Astrocyte (in vitro differentiated cells and primary cell): ENCODE data around the gene BEX4. TPM values are rescaled to one million over a fixed set of nuclear protein-coding genes. Genes with fewer than 3 reads are reported as not detected.

ENCODE experiments used
- DNase-seq: peaks from one replicate; pipeline ENCODE4 v3.0.0-alpha.2; 2010; ENCODE audit warnings: low read depth
- FAIRE-seq: peaks from 2 replicates; lab custom pipeline; 2011; peaks lifted over from hg19 to GRCh38; lab: Jason Lieb, UNC
- H2AFZ ChIP-seq: 2 replicates; pipeline ENCODE4 v1.6.0; 2012; ENCODE audit warnings: low read depth, low read length, inconsistent platforms
- H3K27ac ChIP-seq: 2 replicates; pipeline ENCODE4 v1.5.1; 2011; ENCODE audit warnings: low read depth, low read length, inconsistent platforms
- H3K27me3 ChIP-seq: 2 replicates; pipeline ENCODE4 v1.6.0; 2011; ENCODE audit warnings: low read length, inconsistent platforms; ENCODE audit not compliant: insufficient read depth
- H3K36me3 ChIP-seq: 2 replicates; pipeline ENCODE4 v1.5.1; 2011; ENCODE audit warnings: low read length, inconsistent platforms; ENCODE audit not compliant: insufficient read depth
- H3K4me1 ChIP-seq: 2 replicates; pipeline ENCODE4 v1.5.1; 2011; ENCODE audit warnings: low read length, inconsistent platforms; ENCODE audit not compliant: insufficient read depth
- H3K4me2 ChIP-seq: 2 replicates; pipeline ENCODE4 v1.6.0; 2012; ENCODE audit warnings: low read length, inconsistent platforms
- H3K4me3 ChIP-seq: 2 replicates; pipeline ENCODE4 v1.5.1; 2011; ENCODE audit warnings: low read depth, mild to moderate bottlenecking, low read length, inconsistent platforms; ENCODE audit not compliant: insufficient read depth
- H3K79me2 ChIP-seq: 2 replicates; pipeline ENCODE4 v1.6.0; 2012; ENCODE audit warnings: mild to moderate bottlenecking, low read length, inconsistent platforms; ENCODE audit not compliant: insufficient read depth
- H3K9ac ChIP-seq: 2 replicates; pipeline ENCODE4 v1.6.0; 2012; ENCODE audit warnings: mild to moderate bottlenecking, low read length, inconsistent platforms
- H3K9me3 ChIP-seq: 2 replicates; pipeline ENCODE4 v1.5.1; 2012; ENCODE audit warnings: low read depth, mild to moderate bottlenecking, low read length, inconsistent platforms; ENCODE audit not compliant: insufficient read depth
- H4K20me1 ChIP-seq: 2 replicates; pipeline ENCODE4 v1.6.0; 2012; ENCODE audit warnings: low read length, inconsistent platforms; ENCODE audit not compliant: insufficient read depth
- H3K27ac Mint-ChIP-seq: one replicate; pipeline ENCODE4 v1.8.0; 2021; ENCODE audit warnings: mild to moderate bottlenecking, mixed read lengths; ENCODE audit not compliant: unreplicated experiment
- H3K27me3 Mint-ChIP-seq: one replicate; pipeline ENCODE4 v1.8.0; 2021; ENCODE audit warnings: low read depth, mixed read lengths; ENCODE audit not compliant: unreplicated experiment
- H3K36me3 Mint-ChIP-seq: one replicate; pipeline ENCODE4 v1.8.0; 2021; ENCODE audit warnings: low read depth, mixed read lengths; ENCODE audit not compliant: unreplicated experiment
- H3K4me1 Mint-ChIP-seq: one replicate; pipeline ENCODE4 v1.8.0; 2021; ENCODE audit warnings: low read depth, mixed read lengths; ENCODE audit not compliant: unreplicated experiment
- H3K4me3 Mint-ChIP-seq: one replicate; pipeline ENCODE4 v1.8.0; 2021; ENCODE audit warnings: mild to moderate bottlenecking, moderate library complexity, mixed read lengths; ENCODE audit not compliant: unreplicated experiment
- H3K9me3 Mint-ChIP-seq: one replicate; pipeline ENCODE4 v1.8.0; 2021; ENCODE audit warnings: mild to moderate bottlenecking, mixed read lengths; ENCODE audit not compliant: unreplicated experiment
- EZH2 ChIP-seq: IDR thresholded peaks from 2 replicates; pipeline ENCODE4 v1.6.1; 2012; ENCODE audit warnings: mild to moderate bottlenecking, low read length, inconsistent platforms; ENCODE audit not compliant: insufficient read depth
- total RNA-seq: library from RNA; stranded (reverse); gene quantifications from 2 replicates; pipeline ENCODE4 v1.2.1, GENCODE V29; 2021
- TF ChIP-seq, protein P1 (sequence below): IDR thresholded peaks from 2 replicates; pipeline ENCODE4 v1.5.1; 2011; ENCODE audit warnings: low read depth, mild to moderate bottlenecking, inconsistent platforms, low read length, moderate library complexity; ENCODE audit not compliant: insufficient read depth

Gene BEX4
- total RNA-seq, 1 donor from 2014 or later: 43.4 TPM

- Mint-ChIP-seq H3K27ac (no peak overlapping the region), H3K4me1 (no peaks in the 10 kb centered on the region), H3K36me3 (no peaks in the 10 kb centered on the region), H3K4me3 (no peak overlapping the region), H3K27me3 (peaks cover 4% of the 10 kb centered on the region), H3K9me3 (no peaks in the 10 kb centered on the region)
- peak overlapping the region; percentile 48 for H3K4me3 ChIP-seq
- peak overlapping the region; percentile 84 for H3K4me2 ChIP-seq
- H4K20me1 ChIP-seq: no peaks in the 10 kb centered on the region
- DNase-seq (peak; percentile 8), FAIRE-seq (peak; percentile 94)
- H2AFZ ChIP-seq: peak overlapping the region; percentile 78
- H3K4me1 ChIP-seq: no peaks in the 10 kb centered on the region
- no peaks in the 10 kb centered on the region for H3K9me3 ChIP-seq
- no peak overlapping the region for H3K27ac ChIP-seq
- H3K27me3 ChIP-seq: no peaks in the 10 kb centered on the region
- H3K36me3 ChIP-seq: no peaks in the 10 kb centered on the region
- H3K79me2 ChIP-seq: no peaks in the 10 kb centered on the region
- TF ChIP-seq, protein P1, sequence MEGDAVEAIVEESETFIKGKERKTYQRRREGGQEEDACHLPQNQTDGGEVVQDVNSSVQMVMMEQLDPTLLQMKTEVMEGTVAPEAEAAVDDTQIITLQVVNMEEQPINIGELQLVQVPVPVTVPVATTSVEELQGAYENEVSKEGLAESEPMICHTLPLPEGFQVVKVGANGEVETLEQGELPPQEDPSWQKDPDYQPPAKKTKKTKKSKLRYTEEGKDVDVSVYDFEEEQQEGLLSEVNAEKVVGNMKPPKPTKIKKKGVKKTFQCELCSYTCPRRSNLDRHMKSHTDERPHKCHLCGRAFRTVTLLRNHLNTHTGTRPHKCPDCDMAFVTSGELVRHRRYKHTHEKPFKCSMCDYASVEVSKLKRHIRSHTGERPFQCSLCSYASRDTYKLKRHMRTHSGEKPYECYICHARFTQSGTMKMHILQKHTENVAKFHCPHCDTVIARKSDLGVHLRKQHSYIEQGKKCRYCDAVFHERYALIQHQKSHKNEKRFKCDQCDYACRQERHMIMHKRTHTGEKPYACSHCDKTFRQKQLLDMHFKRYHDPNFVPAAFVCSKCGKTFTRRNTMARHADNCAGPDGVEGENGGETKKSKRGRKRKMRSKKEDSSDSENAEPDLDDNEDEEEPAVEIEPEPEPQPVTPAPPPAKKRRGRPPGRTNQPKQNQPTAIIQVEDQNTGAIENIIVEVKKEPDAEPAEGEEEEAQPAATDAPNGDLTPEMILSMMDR: peak; percentile 72
- no peak for TF ChIP-seq EZH2
- H3K9ac ChIP-seq: peak overlapping the region; percentile 33
Observed at GRCh38 chrX:103175944-103176753, 38.8 kb upstream of the BEX4 start.

DNA sequence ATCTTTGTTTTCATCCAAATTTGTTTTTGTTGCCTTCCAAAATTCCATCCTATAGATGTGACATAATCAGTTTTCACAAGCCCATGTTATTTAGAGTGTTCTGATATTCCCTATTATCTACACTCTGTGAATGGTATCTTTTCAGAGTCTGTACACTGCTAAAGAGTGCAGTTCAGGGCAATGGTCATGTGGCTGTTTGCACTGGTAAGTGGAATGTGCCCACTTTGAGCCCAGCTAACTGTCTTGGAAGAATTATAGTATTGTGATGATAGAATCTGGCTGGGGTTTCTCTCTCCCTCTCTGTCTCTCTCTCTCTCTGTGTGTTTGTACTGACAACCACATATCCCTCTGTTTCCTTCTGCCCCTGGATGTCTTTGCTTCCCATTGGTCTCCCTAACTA, 37.4 kb upstream of the BEX4 start:
- no peak overlapping the region for H2AFZ ChIP-seq
- H3K9me3 Mint-ChIP-seq: no peaks in the 10 kb centered on the region
- H3K27ac ChIP-seq: no peak overlapping the region
- no peak overlapping the region for H3K4me2 ChIP-seq
- H3K27me3 ChIP-seq: no peaks in the 10 kb centered on the region
- no peaks in the 10 kb centered on the region for H3K36me3 Mint-ChIP-seq
- H3K4me3 Mint-ChIP-seq: no peak overlapping the region
- TF ChIP-seq, protein P1: no peak
- TF ChIP-seq EZH2: no peak
- no peak overlapping the region for H3K9ac ChIP-seq
- FAIRE-seq: no peak
- no peak for DNase-seq
- no peaks in the 10 kb centered on the region for H3K4me1 Mint-ChIP-seq
- no peak overlapping the region for H3K27ac Mint-ChIP-seq
- H3K4me3 ChIP-seq: no peak overlapping the region
- no peaks in the 10 kb centered on the region for H3K9me3 ChIP-seq
- H3K79me2 ChIP-seq: no peaks in the 10 kb centered on the region
- no peaks in the 10 kb centered on the region for H3K36me3 ChIP-seq
- peaks cover 4% of the 10 kb centered on the region for H3K27me3 Mint-ChIP-seq
- H3K4me1 ChIP-seq: no peaks in the 10 kb centered on the region
- no peaks in the 10 kb centered on the region for H4K20me1 ChIP-seq

GRCh38 chrX:103183912-103184311, 31.0 kb upstream of the BEX4 start:
- Histone ChIP-seq H2AFZ (no peak overlapping the region), H3K9ac (no peak overlapping the region), H3K9me3 (no peaks in the 10 kb centered on the region), H3K27ac (no peak overlapping the region), H3K79me2 (no peaks in the 10 kb centered on the region), H4K20me1 (no peaks in the 10 kb centered on the region), H3K27me3 (no peaks in the 10 kb centered on the region), H3K36me3 (no peaks in the 10 kb centered on the region), H3K4me3 (no peak overlapping the region), H3K4me1 (no peaks in the 10 kb centered on the region), H3K4me2 (no peak overlapping the region)
- H3K27me3 Mint-ChIP-seq: peaks cover 11% of the 10 kb centered on the region
- H3K27ac Mint-ChIP-seq: no peak overlapping the region
- no peaks in the 10 kb centered on the region for H3K36me3 Mint-ChIP-seq
- no peaks in the 10 kb centered on the region for H3K9me3 Mint-ChIP-seq
- DNase-seq: no peak
- TF ChIP-seq, protein P1: no peak
- TF ChIP-seq EZH2: no peak
- no peak for FAIRE-seq
- no peaks in the 10 kb centered on the region for H3K4me1 Mint-ChIP-seq
- H3K4me3 Mint-ChIP-seq: no peak overlapping the region
